GM18861 (cell line): Measurements from ENCODE around the gene LIPG.
"Not testable (repeated sequence)": the region's sequence is repeated elsewhere in the genome, so short reads cannot be mapped to it uniquely, and the experiment has no call there.

Experiments
- ATAC-seq: cut with Tn5 transposase; IDR thresholded peaks from one replicate; pipeline ENCODE4 v1.9.1; 2021; ENCODE audit not compliant: unreplicated experiment

Gene LIPG

GRCh38 chr18:49572611-49573345 is 10.9 kb downstream of the LIPG start:
- no peak for ATAC-seq

- no peak for ATAC-seq
These were observed 12.0 kb downstream of the LIPG start for GRCh38 chr18:49573835-49574234.

- ATAC-seq, result not testable (repeated sequence)
These were observed 17.2 kb downstream of the LIPG start for GRCh38 chr18:49579041-49579440.

GRCh38 chr18:49579583-49579982 is 17.7 kb downstream of the LIPG start:
- ATAC-seq, result not testable (repeated sequence)

GRCh38 chr18:49580279-49580678 is 18.4 kb downstream of the LIPG start:
- no peak for ATAC-seq

- no peak for ATAC-seq
These were observed 19.5 kb downstream of the LIPG start for GRCh38 chr18:49581371-49581770.

GRCh38 chr18:49582579-49582978 is 20.7 kb downstream of the LIPG start:
- ATAC-seq, result no peak

GRCh38 chr18:49584394-49584793 is 22.5 kb downstream of the LIPG start:
- ATAC-seq, result no peak

- not testable (repeated sequence) for ATAC-seq
These were observed 23.1 kb downstream of the LIPG start for GRCh38 chr18:49584951-49585350.

GRCh38 chr18:49585781-49586663 is 24.2 kb downstream of the LIPG start:
- no peak for ATAC-seq

- ATAC-seq, result no peak
These were observed 26.3 kb downstream of the LIPG start for GRCh38 chr18:49588171-49588570.

- ATAC-seq, result no peak
These were observed 27.1 kb downstream of the LIPG start for GRCh38 chr18:49588971-49589370.

- ATAC-seq, result no peak
These were observed 28.8 kb downstream of the LIPG start for GRCh38 chr18:49590608-49591007.

GRCh38 chr18:49591271-49591670 is 29.4 kb downstream of the LIPG start:
- no peak for ATAC-seq

GRCh38 chr18:49591775-49592174 is 29.9 kb downstream of the LIPG start:
- no peak for ATAC-seq

- ATAC-seq, result no peak
These were observed 34.8 kb downstream of the LIPG start for GRCh38 chr18:49596687-49597086.

- ATAC-seq, result no peak
These were observed 35.5 kb downstream of the LIPG start for GRCh38 chr18:49597157-49597931.

GRCh38 chr18:49601211-49601610 is 39.4 kb downstream of the LIPG start:
- ATAC-seq, result no peak

GRCh38 chr18:49608366-49609255 is 46.8 kb downstream of the LIPG start:
- ATAC-seq, result no peak

- ATAC-seq, result no peak
These were observed 47.6 kb downstream of the LIPG start for GRCh38 chr18:49609256-49610021.
